HCEC 1CT (cell line): ENCODE data around the gene C1orf87.

Experiments
- DNase-seq: peaks from one replicate; pipeline ENCODE4 v3.0.0-alpha.2; 2017

The C1orf87 gene

DNA sequence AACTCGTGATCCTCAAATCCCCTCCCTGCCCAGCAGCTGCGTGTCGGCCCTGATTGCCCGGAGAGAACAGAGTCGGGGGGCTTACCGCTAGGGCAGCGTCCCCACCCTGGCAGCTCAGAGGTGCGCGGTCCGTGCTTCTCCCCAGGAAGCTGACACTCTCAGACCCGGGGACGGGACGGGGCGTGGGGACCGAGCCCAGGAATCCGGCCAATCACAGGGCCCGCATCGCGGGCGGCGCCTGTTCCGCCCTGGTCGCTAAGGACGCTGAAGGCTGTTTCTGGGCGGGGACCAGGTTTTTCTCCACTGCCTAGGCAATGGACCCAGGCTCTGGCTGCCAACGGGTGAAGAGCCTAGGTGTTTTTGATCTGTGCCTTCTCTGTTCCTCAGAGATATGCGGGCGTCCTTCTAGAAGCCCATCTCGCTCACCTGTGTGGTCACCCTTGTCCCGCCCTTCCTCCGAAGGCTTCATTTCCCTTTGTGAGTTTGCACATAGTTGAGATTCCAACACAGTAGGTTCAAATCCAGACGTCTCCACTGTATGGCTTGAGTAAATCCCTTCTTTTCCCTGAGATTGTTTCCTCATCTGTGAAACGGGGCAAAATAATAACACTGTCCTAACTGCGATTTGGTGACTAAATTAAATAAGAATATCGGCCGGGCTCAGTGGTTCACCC lies at the start of gene C1orf87:
C1orf87 (minus strand) TSS at position 166 of the 674 bp plus-strand sequence. CDS start 1,127 bp downstream, outside the sequence.
- no peak for DNase-seq

DNA sequence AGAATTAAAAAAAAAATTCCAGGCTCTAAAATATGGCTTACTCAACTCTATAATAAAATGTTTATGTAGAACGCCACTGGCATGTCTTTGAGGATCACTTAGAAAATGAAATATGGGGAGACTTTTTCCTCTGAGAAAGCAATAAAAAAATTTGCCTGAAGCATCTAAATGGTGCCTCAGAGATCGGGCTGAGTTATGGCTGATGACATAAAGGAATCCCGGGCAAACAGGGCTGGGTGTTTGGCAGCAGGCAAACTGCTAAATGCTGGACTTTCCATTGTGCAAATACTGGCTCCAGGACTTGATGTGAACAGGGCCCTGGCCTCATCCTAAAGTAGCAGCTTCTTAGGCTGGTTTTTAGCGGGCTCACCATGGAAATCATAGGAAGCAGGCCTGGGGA lies 44.5 kb upstream of the C1orf87 start:
- no peak for DNase-seq

GRCh38 chr1:60114745-60115318 lies 41.3 kb upstream of the C1orf87 start:
- no peak for DNase-seq

DNA sequence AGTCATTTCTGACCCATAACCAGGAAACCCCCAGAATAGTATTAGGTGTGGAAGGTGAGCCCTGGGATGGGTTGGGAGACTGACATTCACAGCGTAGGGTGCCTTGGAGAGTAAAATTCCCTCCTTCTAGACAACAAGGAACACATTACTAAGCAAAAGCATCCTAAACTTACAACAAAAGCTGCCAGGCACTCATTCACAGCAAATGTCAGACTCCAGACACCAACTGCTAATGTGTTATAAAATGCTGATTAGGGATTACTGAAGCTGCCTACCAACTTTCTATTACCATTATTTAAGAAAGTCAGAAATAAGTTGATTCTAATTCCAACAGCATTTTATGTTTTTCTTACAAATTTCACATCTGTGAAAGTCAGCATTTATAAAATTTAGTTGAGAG lies 40.0 kb upstream of the C1orf87 start:
- DNase-seq, result no peak

DNA sequence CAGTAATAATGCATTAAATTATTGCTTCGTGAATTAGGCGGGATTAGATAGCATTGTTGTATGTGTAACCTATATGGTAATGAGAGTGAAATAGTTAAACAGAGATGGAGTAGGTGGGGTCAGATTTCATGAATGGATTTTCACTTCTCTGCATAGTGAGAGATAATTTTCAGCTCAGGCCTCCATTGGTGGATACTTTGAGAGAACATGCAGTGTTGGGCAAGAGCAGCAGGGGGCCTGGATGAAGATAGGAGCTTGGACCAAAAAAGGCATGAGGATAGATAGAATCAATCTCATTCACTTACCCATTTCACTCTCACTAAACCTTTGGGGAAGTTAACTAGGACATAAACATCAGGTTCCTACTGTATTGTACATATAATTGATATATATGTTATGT lies 39.5 kb upstream of the C1orf87 start:
- DNase-seq, result no peak

DNA sequence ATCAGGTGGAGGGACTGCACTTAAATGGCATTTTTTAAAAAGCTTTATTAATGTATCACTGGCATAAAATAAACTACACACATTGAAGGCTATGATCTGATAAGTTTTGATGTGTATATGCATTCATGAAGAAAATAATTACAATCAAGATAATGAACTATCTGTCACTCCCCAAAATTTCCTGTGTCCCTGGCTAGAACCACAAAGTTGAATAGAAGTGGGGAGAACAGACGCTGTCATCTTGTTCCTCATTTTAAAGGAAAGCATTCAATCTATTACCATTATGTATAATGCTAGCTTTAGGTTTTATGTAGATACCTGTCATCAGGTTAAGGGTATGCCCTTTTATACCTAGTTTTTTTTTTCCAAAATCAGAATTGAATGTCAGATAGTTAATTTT lies 38.1 kb upstream of the C1orf87 start:
- DNase-seq, result no peak

- DNase-seq, result no peak
These were observed 37.5 kb upstream of the C1orf87 start for GRCh38 chr1:60111118-60111517.

GRCh38 chr1:60108196-60108595 lies 34.6 kb upstream of the C1orf87 start:
- no peak for DNase-seq

DNA sequence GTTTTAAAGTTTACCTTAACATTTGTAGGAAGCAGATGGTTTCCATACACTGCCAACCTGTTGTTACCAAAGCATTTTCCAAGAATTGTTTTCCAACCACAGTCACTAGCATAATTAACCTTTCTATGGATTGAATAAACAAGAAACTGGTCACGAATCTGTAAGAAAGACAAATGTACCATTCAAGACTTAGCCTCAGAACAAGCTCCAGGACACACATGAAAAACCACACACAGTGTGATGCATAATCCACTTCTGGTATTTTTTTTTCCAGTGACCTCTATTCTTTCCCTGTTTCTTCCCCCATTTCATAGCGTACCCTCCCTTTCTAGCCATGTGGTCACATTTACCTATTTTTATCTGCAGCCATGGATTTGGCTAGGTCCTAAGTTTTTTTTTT lies 29.6 kb upstream of the C1orf87 start:
- DNase-seq, result no peak

DNA sequence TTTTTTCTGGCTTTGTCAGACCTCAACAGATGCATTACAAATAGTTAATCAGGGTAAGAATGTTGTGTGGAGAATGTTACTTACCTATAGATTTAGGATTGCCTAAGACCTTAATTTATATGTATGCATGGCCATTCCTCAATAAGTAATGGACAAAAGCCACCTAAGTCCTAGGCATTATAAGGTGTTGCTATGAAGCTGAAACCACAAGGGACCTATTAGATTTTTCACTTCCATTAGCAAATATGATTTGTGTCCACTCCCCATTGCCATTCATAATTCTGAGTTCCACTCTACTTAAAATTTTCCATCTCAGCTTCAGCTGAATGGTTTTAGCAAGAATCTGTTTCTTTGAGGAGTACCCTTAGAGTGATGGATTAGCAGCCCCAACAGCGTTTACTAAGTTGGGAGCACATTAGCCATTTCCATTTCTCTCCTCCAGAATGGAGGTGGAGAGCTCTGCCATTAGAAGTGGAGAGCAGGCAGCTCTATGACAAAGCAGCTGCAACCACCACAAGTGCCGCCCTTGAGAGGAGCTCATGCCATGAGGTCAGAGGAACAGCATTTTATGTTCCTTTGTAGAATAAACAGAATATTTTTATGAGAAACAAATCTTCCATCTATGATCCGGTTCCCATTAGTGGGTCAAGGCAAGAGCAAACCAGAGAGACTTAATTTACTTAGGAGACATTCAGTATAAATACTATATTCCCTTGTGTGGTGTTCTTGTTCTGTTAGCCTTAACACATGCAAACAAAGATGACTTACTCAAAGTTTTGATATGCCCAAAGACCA lies 28.9 kb upstream of the C1orf87 start:
- no peak for DNase-seq

DNA sequence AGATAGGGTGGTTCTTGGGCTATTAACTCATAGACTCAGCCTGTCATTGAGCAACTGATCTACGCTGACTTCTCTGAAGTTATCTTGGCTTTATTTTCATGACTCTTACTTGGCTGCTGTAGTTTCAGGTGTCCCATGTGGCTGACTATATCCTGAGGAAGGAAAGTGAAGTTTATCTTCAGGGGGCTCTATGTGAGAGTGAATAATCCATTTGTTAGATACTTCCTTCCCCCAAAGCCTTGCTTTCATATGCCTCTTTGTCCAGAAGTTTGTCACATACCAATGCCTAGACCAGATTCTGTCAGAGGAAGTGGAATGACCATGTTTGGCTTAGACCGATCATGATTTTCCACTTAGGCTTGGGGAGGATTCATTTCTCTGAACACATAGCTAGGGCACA lies 27.9 kb upstream of the C1orf87 start:
- DNase-seq, result no peak

- DNase-seq, result no peak
These were observed 17.7 kb upstream of the C1orf87 start for GRCh38 chr1:60091195-60091715.

DNA sequence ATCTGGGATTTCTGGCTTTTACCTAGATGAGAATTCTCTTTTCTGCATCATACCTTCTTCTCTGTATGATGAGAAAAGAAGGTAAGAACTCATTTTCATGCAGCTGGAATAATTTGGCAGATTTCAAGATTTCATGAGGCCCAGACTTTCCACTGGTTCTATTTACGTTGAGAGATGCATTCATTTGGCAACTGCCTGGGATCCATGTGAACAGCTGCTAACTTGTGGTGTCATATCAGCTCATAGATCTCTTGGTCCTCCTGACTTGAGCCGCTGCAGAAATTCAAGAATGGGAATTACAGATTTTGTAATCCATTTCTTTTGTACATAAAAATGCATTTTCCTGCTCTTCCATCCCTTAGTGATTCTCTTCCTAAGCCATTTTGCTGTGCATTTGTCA lies 17.1 kb upstream of the C1orf87 start:
- no peak for DNase-seq

- no peak for DNase-seq
These were observed 15.1 kb upstream of the C1orf87 start for GRCh38 chr1:60088620-60089155.

DNA sequence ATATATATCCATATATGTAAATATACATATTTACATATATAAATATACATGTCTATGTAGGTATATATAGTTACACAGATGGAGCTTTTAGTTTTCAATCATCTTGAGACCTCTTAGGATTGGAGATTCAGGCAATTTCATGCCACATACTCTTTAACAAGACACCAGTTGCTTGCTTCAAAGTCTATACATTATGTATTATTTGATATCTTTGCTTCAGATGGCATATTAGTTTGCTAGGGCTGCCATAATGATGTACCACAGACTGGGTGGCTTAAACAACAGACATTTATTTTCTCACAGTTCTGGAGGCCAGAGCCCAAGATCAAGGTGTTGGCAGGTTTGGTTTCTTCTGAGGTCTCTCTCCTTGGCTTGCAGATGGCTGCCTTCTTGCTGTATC lies 14.1 kb upstream of the C1orf87 start:
- DNase-seq, result no peak

DNA sequence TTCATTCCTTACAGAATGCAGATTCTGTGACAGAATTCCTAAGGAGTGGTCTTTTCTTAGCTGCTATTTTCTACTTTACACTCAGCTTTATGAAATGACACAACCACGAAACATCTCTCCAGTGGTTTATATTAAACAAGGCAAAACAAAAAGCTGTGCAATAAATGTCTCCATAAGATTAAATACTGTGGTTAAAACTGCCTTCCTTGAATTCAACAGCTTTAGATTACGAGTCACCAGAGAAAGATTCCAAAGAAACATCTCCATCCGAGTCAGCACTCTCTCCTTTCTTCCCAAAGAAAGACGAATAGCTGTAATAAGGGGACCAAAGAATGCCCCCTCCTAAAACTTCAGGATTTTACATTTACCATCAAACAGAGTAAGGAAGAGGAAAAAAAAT lies 4.6 kb upstream of the C1orf87 start:
- no peak for DNase-seq

GRCh38 chr1:60071296-60071695 lies 2.3 kb downstream of the C1orf87 start:
- no peak for DNase-seq

GRCh38 chr1:60069691-60070090 lies 3.9 kb downstream of the C1orf87 start:
- no peak for DNase-seq

DNA sequence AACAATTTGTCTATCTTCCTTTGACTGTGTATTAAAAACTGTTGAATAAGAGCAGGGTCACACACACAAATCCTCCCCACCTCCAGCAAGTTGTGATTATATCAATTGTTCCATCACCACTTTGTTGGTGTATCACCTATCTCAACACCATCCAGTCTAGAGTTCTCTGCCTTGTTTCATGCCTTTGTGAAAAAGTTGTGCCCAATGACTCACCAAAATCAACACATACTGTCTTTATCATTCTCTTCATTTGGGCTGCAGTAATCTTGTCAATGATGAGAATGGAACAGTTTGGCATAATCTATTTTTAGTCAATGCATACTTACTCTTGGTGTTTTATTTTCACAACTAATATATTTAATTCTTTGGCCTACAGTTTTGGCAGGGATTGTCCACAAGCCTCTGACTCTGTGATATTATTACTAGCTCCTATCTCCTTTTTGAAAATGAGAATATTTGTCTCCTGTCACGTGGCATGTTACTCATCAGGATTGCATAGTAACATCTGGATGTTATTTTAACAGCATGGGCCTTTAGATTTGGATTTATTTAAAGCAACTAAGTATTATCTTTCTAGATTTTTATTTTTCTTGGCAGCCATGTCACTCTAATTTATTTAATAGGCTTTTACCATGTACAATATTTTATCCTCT lies 5.1 kb downstream of the C1orf87 start:
- no peak for DNase-seq

- DNase-seq, result no peak
These were observed 7.6 kb downstream of the C1orf87 start for GRCh38 chr1:60066001-60066400.

GRCh38 chr1:60065199-60065598 lies 8.4 kb downstream of the C1orf87 start:
- no peak for DNase-seq

- no peak for DNase-seq
These were observed 10.0 kb downstream of the C1orf87 start for GRCh38 chr1:60063561-60063960.

- no peak for DNase-seq
These were observed 14.1 kb downstream of the C1orf87 start for GRCh38 chr1:60059468-60059867.
